ENCODE results near the gene FOCAD.

- no peak for TF ChIP-seq ZNF211 (tag by site-specific recombination; IDR thresholded peaks at IDR 0.05; ENCODE audit: low read depth)
- TF ChIP-seq YY1 (tag by site-specific recombination; IDR thresholded peaks at IDR 0.05) = no peak
- no peak for TF ChIP-seq CTCF (tag by site-specific recombination; IDR thresholded peaks at IDR 0.05)
- no peak for TF ChIP-seq ZNF501 (tag by site-specific recombination; IDR thresholded peaks at IDR 0.05)
- no peak for TF ChIP-seq ZNF274 (IDR thresholded peaks at IDR 0.05; ENCODE audit: low read length)
- TF ChIP-seq ZNF274 (tag by site-specific recombination; IDR thresholded peaks at IDR 0.05; ENCODE audit: borderline replicate concordance) = no peak
- TF ChIP-seq ZNF555 (tag by site-specific recombination; conservative IDR thresholded peaks at IDR 0.05) = no peak
- TF ChIP-seq REST (tag by site-specific recombination; IDR thresholded peaks at IDR 0.05) = no peak
- TF ChIP-seq ZSCAN5A (tag by site-specific recombination; IDR thresholded peaks at IDR 0.05) = no peak
- TF ChIP-seq ZNF121 (tag by site-specific recombination; IDR thresholded peaks at IDR 0.05) = no peak
- no peak for TF ChIP-seq ZNF473 (tag by site-specific recombination; IDR thresholded peaks at IDR 0.05)
- no peak for TF ChIP-seq PATZ1 (tag by site-specific recombination; IDR thresholded peaks at IDR 0.05)
- TF ChIP-seq ZNF600 (tag by site-specific recombination; IDR thresholded peaks at IDR 0.05) = no peak
- no peak for TF ChIP-seq ZNF23 (tag by site-specific recombination; IDR thresholded peaks at IDR 0.05; ENCODE audit: borderline replicate concordance)
These were observed 30.7 kb downstream of the FOCAD start for GRCh38 chr9:20714442-20715415.

Measured in HEK293 (cell line).